HFF-Myc (cell line): ENCODE results near the gene CCNA2.

Source experiments
- DNase-seq: peaks from one replicate; pipeline ENCODE4 v3.0.0-alpha.2; 2011; ENCODE audit warnings: low read depth; ENCODE audit errors: extremely low read depth
- H3K4me3 ChIP-seq: replicated peaks from 2 replicates; pipeline ENCODE4 v1.5.1; 2011; ENCODE audit warnings: low read depth, mild to moderate bottlenecking, control low read depth, low read length
- CTCF ChIP-seq: IDR thresholded peaks from 2 replicates; pipeline ENCODE4 v1.5.1; 2012; ENCODE audit warnings: mild to moderate bottlenecking, low read depth, low read length, control low read depth; ENCODE audit errors: missing control alignments

Gene CCNA2

GRCh38 chr4:121790976-121791375 lies 32.7 kb downstream of the CCNA2 start:
- no peak for DNase-seq
- TF ChIP-seq CTCF, result no peak
- no peak overlapping the region for H3K4me3 ChIP-seq

- peak; percentile 74 for DNase-seq
- no peak for TF ChIP-seq CTCF
- H3K4me3 ChIP-seq, result no peak overlapping the region
Measured at GRCh38 chr4:121789960-121790829, 33.5 kb downstream of the CCNA2 start.

GRCh38 chr4:121789455-121789854 lies 34.2 kb downstream of the CCNA2 start:
- H3K4me3 ChIP-seq, result no peak overlapping the region
- no peak for TF ChIP-seq CTCF
- DNase-seq, result no peak

- DNase-seq, result no peak
- no peak for TF ChIP-seq CTCF
- no peak overlapping the region for H3K4me3 ChIP-seq
Measured at GRCh38 chr4:121788896-121789295, 34.8 kb downstream of the CCNA2 start.

- no peak for TF ChIP-seq CTCF
- no peak for DNase-seq
- H3K4me3 ChIP-seq, result no peak overlapping the region
Measured at GRCh38 chr4:121786221-121786620, 37.5 kb downstream of the CCNA2 start.

GRCh38 chr4:121785479-121785878 lies 38.2 kb downstream of the CCNA2 start:
- H3K4me3 ChIP-seq, result no peak overlapping the region
- no peak for TF ChIP-seq CTCF
- no peak for DNase-seq
